ENCODE data around the gene ALKBH8. TPM values are rescaled to one million over a fixed set of nuclear protein-coding genes. Genes with fewer than 3 reads are reported as not detected.
A peak's percentile ranks its signal among the peaks of the same experiment; 100 is the strongest.
"Not testable (repeated sequence)": the region's sequence is repeated elsewhere in the genome, so short reads cannot be mapped to it uniquely, and the experiment has no call there.

Gene ALKBH8
- total RNA-seq, 1 experiment from 2014 or later, result 15.7 TPM

DNA sequence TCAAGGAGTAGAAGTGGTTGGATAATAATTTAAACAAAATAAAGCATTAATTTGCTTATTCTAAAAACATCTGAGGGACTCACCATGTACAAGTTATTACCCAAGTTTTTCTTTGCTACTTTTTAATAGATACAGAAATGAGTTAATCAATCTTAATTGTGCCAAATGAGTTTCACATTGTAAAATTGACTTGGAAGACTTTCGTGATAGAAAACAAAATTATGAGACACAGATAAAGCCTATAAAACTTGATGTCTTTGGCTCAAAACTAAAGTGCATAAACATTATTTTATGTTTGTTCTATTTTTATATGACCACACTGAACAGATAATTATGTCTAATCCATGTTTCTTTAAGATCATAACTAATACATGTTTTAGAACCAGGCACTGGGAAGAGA lies 97.8 kb downstream of the ALKBH8 start:
- 0 out of 2 replicates have a peak, but pooled peaks cover 4% of the 10 kb centered on the region for H3K4me1 ChIP-seq
- H3K9me3 ChIP-seq, result 0 out of 2 replicates have a peak, but pooled peaks cover 7% of the 10 kb centered on the region
- H3K27me3 ChIP-seq (replicated peaks; ENCODE audit: control insufficient read depth, insufficient read depth, low read length), result no peaks in the 10 kb centered on the region
- POLR2A ChIA-PET, result no interaction called here
- no peaks in the 10 kb centered on the region for H3K36me3 ChIP-seq (ENCODE audit: control insufficient read depth, insufficient read depth, low read length)
- H3K27me3 Mint-ChIP-seq (ENCODE audit: insufficient read depth, unreplicated experiment), result peaks cover 2% of the 10 kb centered on the region
- no peak overlapping the region for H3K27ac Mint-ChIP-seq (ENCODE audit: unreplicated experiment)
- no peaks in the 10 kb centered on the region for H3K36me3 Mint-ChIP-seq (ENCODE audit: insufficient read depth, unreplicated experiment)
- no peaks in the 10 kb centered on the region for H3K4me1 Mint-ChIP-seq (ENCODE audit: low read depth, unreplicated experiment)
- no peak overlapping the region for H3K4me3 Mint-ChIP-seq (ENCODE audit: unreplicated experiment)
- H3K4me3 ChIP-seq (ENCODE audit: low read depth, low read length), result no peak overlapping the region
- peaks cover 6% of the 10 kb centered on the region for H3K9me3 Mint-ChIP-seq (ENCODE audit: unreplicated experiment)
- no peak for DNase-seq
- TF ChIP-seq, protein P1, sequence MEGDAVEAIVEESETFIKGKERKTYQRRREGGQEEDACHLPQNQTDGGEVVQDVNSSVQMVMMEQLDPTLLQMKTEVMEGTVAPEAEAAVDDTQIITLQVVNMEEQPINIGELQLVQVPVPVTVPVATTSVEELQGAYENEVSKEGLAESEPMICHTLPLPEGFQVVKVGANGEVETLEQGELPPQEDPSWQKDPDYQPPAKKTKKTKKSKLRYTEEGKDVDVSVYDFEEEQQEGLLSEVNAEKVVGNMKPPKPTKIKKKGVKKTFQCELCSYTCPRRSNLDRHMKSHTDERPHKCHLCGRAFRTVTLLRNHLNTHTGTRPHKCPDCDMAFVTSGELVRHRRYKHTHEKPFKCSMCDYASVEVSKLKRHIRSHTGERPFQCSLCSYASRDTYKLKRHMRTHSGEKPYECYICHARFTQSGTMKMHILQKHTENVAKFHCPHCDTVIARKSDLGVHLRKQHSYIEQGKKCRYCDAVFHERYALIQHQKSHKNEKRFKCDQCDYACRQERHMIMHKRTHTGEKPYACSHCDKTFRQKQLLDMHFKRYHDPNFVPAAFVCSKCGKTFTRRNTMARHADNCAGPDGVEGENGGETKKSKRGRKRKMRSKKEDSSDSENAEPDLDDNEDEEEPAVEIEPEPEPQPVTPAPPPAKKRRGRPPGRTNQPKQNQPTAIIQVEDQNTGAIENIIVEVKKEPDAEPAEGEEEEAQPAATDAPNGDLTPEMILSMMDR (IDR thresholded peaks at IDR 0.05; ENCODE audit: insufficient read depth in 1 of 2, low read depth in 1 of 2, low read length in 1 of 2, severe bottlenecking in 1 of 2, unreplicated experiment in 1 of 2), result no peak
- CTCF ChIA-PET, result no interaction called here
- intact Hi-C loops (cut with micrococcal nuclease; ENCODE audit: unreplicated experiment), result no loop called here
- no TSS peak for BruUV-seq (replicated peaks)

DNA sequence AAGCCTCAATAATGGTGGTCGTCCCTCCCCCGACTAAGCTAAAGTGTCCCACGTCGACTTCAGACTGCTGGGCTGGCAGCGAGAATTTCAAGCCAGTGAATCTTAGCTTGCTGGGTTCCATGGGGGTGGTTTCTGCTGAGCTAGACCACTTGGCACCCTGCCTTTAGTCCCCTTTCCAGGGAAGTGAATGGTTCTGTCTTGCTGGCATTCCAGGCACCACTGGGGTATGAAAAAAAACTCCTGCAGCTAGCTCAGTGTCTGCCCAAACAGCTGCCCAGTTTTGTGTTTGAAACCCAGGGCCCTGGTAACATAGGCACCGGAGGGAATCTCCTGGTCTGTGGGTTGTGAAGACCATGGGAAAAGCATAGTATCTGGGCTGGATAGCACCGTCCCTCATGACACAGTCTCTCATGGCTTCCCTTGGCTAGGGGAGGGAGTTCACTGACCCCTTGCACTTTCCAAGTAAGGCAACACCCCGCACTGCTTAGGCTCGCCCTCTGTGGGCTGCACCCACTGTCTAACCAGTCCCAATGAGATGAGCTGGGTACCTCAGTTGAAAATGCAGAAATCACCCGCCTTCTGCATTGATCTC lies 99.2 kb downstream of the ALKBH8 start:
- H3K4me1 Mint-ChIP-seq (ENCODE audit: low read depth, unreplicated experiment); CTCF ChIA-PET; intact Hi-C loops (cut with micrococcal nuclease; ENCODE audit: unreplicated experiment); H3K4me1 ChIP-seq; H3K9me3 ChIP-seq; H3K36me3 ChIP-seq (ENCODE audit: control insufficient read depth, insufficient read depth, low read length); H3K27me3 Mint-ChIP-seq (ENCODE audit: insufficient read depth, unreplicated experiment); DNase-seq; BruUV-seq (replicated peaks); H3K4me3 Mint-ChIP-seq (ENCODE audit: unreplicated experiment); H3K27me3 ChIP-seq (replicated peaks; ENCODE audit: control insufficient read depth, insufficient read depth, low read length); H3K4me3 ChIP-seq (ENCODE audit: low read depth, low read length); H3K27ac Mint-ChIP-seq (ENCODE audit: unreplicated experiment); POLR2A ChIA-PET; H3K9me3 Mint-ChIP-seq (ENCODE audit: unreplicated experiment); H3K36me3 Mint-ChIP-seq (ENCODE audit: insufficient read depth, unreplicated experiment): not testable (repeated sequence)

DNA sequence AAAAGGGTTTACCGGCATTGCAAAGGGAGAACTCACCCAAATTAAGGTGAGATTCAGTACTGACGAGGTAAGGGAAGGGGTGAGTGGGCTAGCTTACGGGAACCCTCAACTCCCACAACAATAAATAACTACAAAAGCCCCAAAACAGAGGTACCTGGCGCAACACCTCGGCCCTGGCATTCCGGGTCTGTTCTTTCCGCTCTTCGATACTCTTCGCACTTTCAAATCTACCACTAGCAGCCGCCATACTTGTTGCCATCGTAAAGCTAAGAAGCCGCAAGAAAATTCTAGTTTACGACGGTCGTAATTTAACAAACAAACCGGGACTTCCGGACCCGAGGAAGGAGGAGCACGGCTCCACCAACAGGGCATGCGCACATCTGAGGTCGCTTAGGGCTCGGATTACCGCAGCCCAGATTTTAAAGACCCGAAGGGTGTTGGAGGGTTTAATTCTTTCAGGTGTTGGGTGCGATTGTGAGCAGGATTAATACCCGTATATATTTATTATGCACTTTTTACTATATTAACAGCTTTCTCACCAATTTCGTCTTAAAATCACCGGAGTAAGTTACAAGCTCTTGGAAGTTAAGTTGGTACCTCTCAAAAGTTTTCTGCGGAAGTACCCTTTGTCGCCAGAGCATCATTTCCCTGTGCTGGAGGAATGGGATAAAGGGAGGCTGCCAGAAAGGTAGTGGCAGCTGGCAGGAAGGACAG lies 107.8 kb downstream of the ALKBH8 start, which contains the start of gene CWF19L2:
Gene CWF19L2 (minus strand): TSS at position 268 of the 714 bp plus-strand sequence. CDS start 9 bp downstream, at position 259.
- Histone ChIP-seq H3K4me3 (ENCODE audit: low read depth, low read length) (peak within 1 kb of the TSS; percentile 73), H3K36me3 (ENCODE audit: control insufficient read depth, insufficient read depth, low read length) (0 out of 2 replicates have a peak, but pooled peaks cover 3% of the 10 kb centered on the region), H3K27me3 (replicated peaks; ENCODE audit: control insufficient read depth, insufficient read depth, low read length) (no peaks in the 10 kb centered on the region), H3K4me1 (no peaks in the 10 kb centered on the region), H3K9me3 (no peaks in the 10 kb centered on the region)
- POLR2A ChIA-PET, result interaction anchor here (0.5 to 1.3 kb wide), 4 partner anchors 49 to 1381 kb away, joined by 3 to 4 read pairs (median 3); partner anchors contain the start of genes AASDHPPT and KBTBD3
- TF ChIP-seq, protein P1 (IDR thresholded peaks at IDR 0.05; ENCODE audit: insufficient read depth in 1 of 2, low read depth in 1 of 2, low read length in 1 of 2, severe bottlenecking in 1 of 2, unreplicated experiment in 1 of 2), result no peak
- BruUV-seq (replicated peaks), result no TSS peak
- Mint-ChIP-seq H3K9me3 (ENCODE audit: unreplicated experiment) (no peaks in the 10 kb centered on the region), H3K36me3 (ENCODE audit: insufficient read depth, unreplicated experiment) (peaks cover 8% of the 10 kb centered on the region), H3K27ac (ENCODE audit: unreplicated experiment) (peak within 1 kb of the TSS; percentile 94), H3K4me3 (ENCODE audit: unreplicated experiment) (peak within 1 kb of the TSS; percentile 93), H3K4me1 (ENCODE audit: low read depth, unreplicated experiment) (peaks cover 26% of the 10 kb centered on the region), H3K27me3 (ENCODE audit: insufficient read depth, unreplicated experiment) (peaks cover 5% of the 10 kb centered on the region)
- CTCF ChIA-PET, result interaction anchor here (0.6 to 1.3 kb wide), 5 partner anchors 10 to 1370 kb away, joined by 3 to 4 read pairs (median 3); no protein-coding TSS in a partner anchor
- intact Hi-C loops (cut with micrococcal nuclease; ENCODE audit: unreplicated experiment), result loop anchor here (2.0 to 10.0 kb wide), 2 partner anchors 49 to 1383 kb away; partner anchors contain the start of genes AASDHPPT and KBTBD3
- DNase-seq, result peak; percentile 95 to 96

Measured in Caco-2 (cell line).